Central memory CD8-positive, alpha-beta T cell (primary cell): ENCODE results near the gene TSC22D1.

Experiments used
- ATAC-seq: fragments of 150-1000 bp; cut with Tn5 transposase; replicated peaks from 2 replicates; pipeline ENCODE4 v1.10.0; 2022; ENCODE audit warnings: mild to moderate bottlenecking, moderate FRiP score, moderate number of reproducible peaks; ENCODE audit not compliant: poor library complexity, severe bottlenecking; ENCODE audit errors: extremely low read depth
- DNase-seq, 2 donors: peaks; one replicate each; pipeline ENCODE4 v3.0.0; 2021; ENCODE audit warnings: low spot score in 2 of 2
- H3K27ac Mint-ChIP-seq: one replicate; pipeline ENCODE4 v1.8.0; 2022; ENCODE audit warnings: low read depth, mild to moderate bottlenecking, moderate library complexity, mixed read lengths
- H3K27me3 Mint-ChIP-seq: one replicate; pipeline ENCODE4 v1.8.0; 2022; ENCODE audit warnings: mixed read lengths
- H3K36me3 Mint-ChIP-seq: one replicate; pipeline ENCODE4 v1.8.0; 2022; ENCODE audit warnings: mild to moderate bottlenecking, moderate library complexity, mixed read lengths; ENCODE audit not compliant: insufficient read depth
- H3K4me1 Mint-ChIP-seq: one replicate; pipeline ENCODE4 v1.8.0; 2022; ENCODE audit warnings: mixed read lengths
- H3K4me3 Mint-ChIP-seq: one replicate; pipeline ENCODE4 v1.8.0; 2022; ENCODE audit warnings: mild to moderate bottlenecking, moderate library complexity, mixed read lengths
- H3K9me3 Mint-ChIP-seq: one replicate; pipeline ENCODE4 v1.8.0; 2022; ENCODE audit warnings: mixed read lengths

TSC22D1 gene

GRCh38 chr13:44425041-44425814, 150.9 kb downstream of the TSC22D1 start:
- no peak for DNase-seq
- Mint-ChIP-seq H3K9me3 (no peaks in the 10 kb centered on the region), H3K4me3 (no peak overlapping the region), H3K36me3 (peaks cover 2% of the 10 kb centered on the region), H3K27ac (no peak overlapping the region), H3K27me3 (peaks cover 47% of the 10 kb centered on the region), H3K4me1 (no peaks in the 10 kb centered on the region)
- no peak for ATAC-seq

GRCh38 chr13:44423824-44424223, 152.3 kb downstream of the TSC22D1 start:
- Mint-ChIP-seq H3K9me3 (no peaks in the 10 kb centered on the region), H3K36me3 (peaks cover 2% of the 10 kb centered on the region), H3K27me3 (peaks cover 47% of the 10 kb centered on the region), H3K4me3 (no peak overlapping the region), H3K4me1 (no peaks in the 10 kb centered on the region), H3K27ac (no peak overlapping the region)
- DNase-seq (no peak), ATAC-seq (no peak)

- Mint-ChIP-seq H3K27me3 (peaks cover 47% of the 10 kb centered on the region), H3K9me3 (no peaks in the 10 kb centered on the region), H3K4me3 (no peak overlapping the region), H3K4me1 (no peaks in the 10 kb centered on the region), H3K36me3 (peaks cover 2% of the 10 kb centered on the region), H3K27ac (no peak overlapping the region)
- DNase-seq, result peak in 1 of 2 donors; percentile 8
- no peak for ATAC-seq
Measured at GRCh38 chr13:44422755-44423643, 153.1 kb downstream of the TSC22D1 start.

GRCh38 chr13:44421853-44422525, 154.1 kb downstream of the TSC22D1 start:
- ATAC-seq, result no peak
- H3K27me3 Mint-ChIP-seq, result peaks cover 55% of the 10 kb centered on the region
- no peaks in the 10 kb centered on the region for H3K9me3 Mint-ChIP-seq
- H3K4me1 Mint-ChIP-seq, result no peaks in the 10 kb centered on the region
- H3K27ac Mint-ChIP-seq, result no peak overlapping the region
- no peak for DNase-seq
- no peak overlapping the region for H3K4me3 Mint-ChIP-seq
- peaks cover 2% of the 10 kb centered on the region for H3K36me3 Mint-ChIP-seq

- Mint-ChIP-seq H3K9me3 (no peaks in the 10 kb centered on the region), H3K36me3 (peaks cover 2% of the 10 kb centered on the region), H3K27ac (no peak overlapping the region), H3K27me3 (peaks cover 68% of the 10 kb centered on the region), H3K4me3 (no peak overlapping the region), H3K4me1 (no peaks in the 10 kb centered on the region)
- DNase-seq (no peak), ATAC-seq (no peak)
Measured at GRCh38 chr13:44420376-44421220, 155.5 kb downstream of the TSC22D1 start.

GRCh38 chr13:44417876-44418275, 158.3 kb downstream of the TSC22D1 start:
- ATAC-seq, result no peak
- Mint-ChIP-seq H3K4me3 (no peak overlapping the region), H3K27me3 (peaks cover 44% of the 10 kb centered on the region), H3K27ac (no peak overlapping the region), H3K4me1 (no peaks in the 10 kb centered on the region), H3K9me3 (no peaks in the 10 kb centered on the region), H3K36me3 (peaks cover under 1% of the 10 kb centered on the region)
- no peak for DNase-seq

GRCh38 chr13:44417446-44417845, 158.7 kb downstream of the TSC22D1 start:
- H3K4me1 Mint-ChIP-seq, result no peaks in the 10 kb centered on the region
- no peak overlapping the region for H3K27ac Mint-ChIP-seq
- no peak for DNase-seq
- H3K36me3 Mint-ChIP-seq, result no peaks in the 10 kb centered on the region
- no peak overlapping the region for H3K4me3 Mint-ChIP-seq
- no peak for ATAC-seq
- H3K27me3 Mint-ChIP-seq, result peaks cover 40% of the 10 kb centered on the region
- H3K9me3 Mint-ChIP-seq, result no peaks in the 10 kb centered on the region

GRCh38 chr13:44416744-44417143, 159.4 kb downstream of the TSC22D1 start:
- ATAC-seq (no peak), DNase-seq (no peak)
- Mint-ChIP-seq H3K4me3 (no peak overlapping the region), H3K4me1 (no peaks in the 10 kb centered on the region), H3K9me3 (no peaks in the 10 kb centered on the region), H3K36me3 (no peaks in the 10 kb centered on the region), H3K27ac (no peak overlapping the region), H3K27me3 (peaks cover 33% of the 10 kb centered on the region)

GRCh38 chr13:44416301-44416700, 159.8 kb downstream of the TSC22D1 start:
- Mint-ChIP-seq H3K27ac (peak overlapping the region; percentile 47), H3K36me3 (no peaks in the 10 kb centered on the region), H3K27me3 (peaks cover 28% of the 10 kb centered on the region), H3K4me3 (no peak overlapping the region), H3K4me1 (no peaks in the 10 kb centered on the region), H3K9me3 (no peaks in the 10 kb centered on the region)
- ATAC-seq, result no peak
- no peak for DNase-seq

GRCh38 chr13:44415815-44416214, 160.3 kb downstream of the TSC22D1 start:
- Mint-ChIP-seq H3K9me3 (no peaks in the 10 kb centered on the region), H3K4me1 (no peaks in the 10 kb centered on the region), H3K27ac (peak overlapping the region; percentile 47), H3K27me3 (peaks cover 25% of the 10 kb centered on the region), H3K4me3 (no peak overlapping the region), H3K36me3 (no peaks in the 10 kb centered on the region)
- no peak for DNase-seq
- ATAC-seq, result no peak

GRCh38 chr13:44414716-44415115, 161.4 kb downstream of the TSC22D1 start:
- Mint-ChIP-seq H3K27me3 (peaks cover 32% of the 10 kb centered on the region), H3K4me1 (no peaks in the 10 kb centered on the region), H3K36me3 (no peaks in the 10 kb centered on the region), H3K27ac (no peak overlapping the region), H3K4me3 (no peak overlapping the region), H3K9me3 (no peaks in the 10 kb centered on the region)
- no peak for DNase-seq
- no peak for ATAC-seq

GRCh38 chr13:44413095-44413494, 163.0 kb downstream of the TSC22D1 start:
- DNase-seq (no peak), ATAC-seq (no peak)
- Mint-ChIP-seq H3K9me3 (no peaks in the 10 kb centered on the region), H3K36me3 (peaks cover 1% of the 10 kb centered on the region), H3K27ac (no peak overlapping the region), H3K4me1 (no peaks in the 10 kb centered on the region), H3K4me3 (no peak overlapping the region), H3K27me3 (peaks cover 32% of the 10 kb centered on the region)
